Body of pancreas (tissue), 4 donors: ENCODE results near the gene DGCR6L.
"Not testable (repeated sequence)": the region's sequence is repeated elsewhere in the genome, so short reads cannot be mapped to it uniquely, and the experiment has no call there.

Experiments
- POLR2A ChIP-seq, 3 donors: fragments of 450-650 bp; IDR thresholded peaks; one replicate each; pipeline ENCODE4 v1.6.1; 2016; ENCODE audit warnings: antibody characterized with exemption in 3 of 3, mild to moderate bottlenecking in 2 of 3
- TF ChIP-seq, protein P1 (sequence below), 7 experiments: fragments of 450-650 bp in 4 of 7; fragments of 200-600 bp in 3 of 7; sonication (generic) in 3 of 7; IDR thresholded peaks; one replicate each; pipeline ENCODE4 v1.5.1; 2016 to 2019; ENCODE audit warnings: antibody characterized with exemption in 7 of 7

- not testable (repeated sequence) for TF ChIP-seq POLR2A (IDR thresholded peaks at IDR 0.05)
- TF ChIP-seq, protein P1, sequence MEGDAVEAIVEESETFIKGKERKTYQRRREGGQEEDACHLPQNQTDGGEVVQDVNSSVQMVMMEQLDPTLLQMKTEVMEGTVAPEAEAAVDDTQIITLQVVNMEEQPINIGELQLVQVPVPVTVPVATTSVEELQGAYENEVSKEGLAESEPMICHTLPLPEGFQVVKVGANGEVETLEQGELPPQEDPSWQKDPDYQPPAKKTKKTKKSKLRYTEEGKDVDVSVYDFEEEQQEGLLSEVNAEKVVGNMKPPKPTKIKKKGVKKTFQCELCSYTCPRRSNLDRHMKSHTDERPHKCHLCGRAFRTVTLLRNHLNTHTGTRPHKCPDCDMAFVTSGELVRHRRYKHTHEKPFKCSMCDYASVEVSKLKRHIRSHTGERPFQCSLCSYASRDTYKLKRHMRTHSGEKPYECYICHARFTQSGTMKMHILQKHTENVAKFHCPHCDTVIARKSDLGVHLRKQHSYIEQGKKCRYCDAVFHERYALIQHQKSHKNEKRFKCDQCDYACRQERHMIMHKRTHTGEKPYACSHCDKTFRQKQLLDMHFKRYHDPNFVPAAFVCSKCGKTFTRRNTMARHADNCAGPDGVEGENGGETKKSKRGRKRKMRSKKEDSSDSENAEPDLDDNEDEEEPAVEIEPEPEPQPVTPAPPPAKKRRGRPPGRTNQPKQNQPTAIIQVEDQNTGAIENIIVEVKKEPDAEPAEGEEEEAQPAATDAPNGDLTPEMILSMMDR (IDR thresholded peaks at IDR 0.05), result not testable (repeated sequence)
Observed at GRCh38 chr22:20314741-20315336, 5.0 kb downstream of the DGCR6L start.
